ENCODE data around the gene ZNF490. TPM values are rescaled to one million over a fixed set of nuclear protein-coding genes. Genes with fewer than 3 reads are reported as not detected.

Gene ZNF490
- total and polyA plus RNA-seq, 2 of the 4 experiments (the other 2 are of a cell fraction), result 1.7 to 9.0 TPM

GRCh38 chr19:12580180-12580694, 30.4 kb downstream of the ZNF490 start:
- H3K79me1 ChIP-seq (ENCODE audit: low read depth in 1 of 2, low read length in 2 of 2), result peaks cover 0 to 3% of the 10 kb centered on the region in 2 experiments; a peak in 1 of 4 replicates
- H2BK120ac ChIP-seq (ENCODE audit: low read depth, low read length), result no peak overlapping the region
- no peak overlapping the region for H3K23ac ChIP-seq (ENCODE audit: low read depth, low read length)
- POLR2A ChIA-PET (ENCODE audit: unreplicated experiment), result no interaction called here
- CTCF ChIA-PET, result no interaction called here
- no peak overlapping the region for H3K9ac ChIP-seq (ENCODE audit: low read depth, low read length)
- H2AK9ac ChIP-seq (replicated peaks; ENCODE audit: low read depth, low read length, poor library complexity), result no peak overlapping the region
- in situ Hi-C loops (cut with MboI; ENCODE audit: low sequenced_read_pairs), result no loop called here
- no peak overlapping the region for H3K56ac ChIP-seq (ENCODE audit: extremely low read depth, insufficient read depth, low read length)
- 59% methylated on average over 6 of the region's 11 CpGs; no CpG with 5 or more reads in 1 of the 2 experiments for WGBS, 2 experiments (ENCODE audit: extremely low coverage in 2 of 2, insufficient read length in 1 of 2)
- H4K5ac ChIP-seq (ENCODE audit: low read depth, low read length), result no peak overlapping the region
- dilution Hi-C loops (cut with HindIII; ENCODE audit: low sequenced_read_pairs, unreplicated experiment), result no loop called here
- DNase-seq (peak; percentile 89), ATAC-seq (ENCODE audit: low read depth) (peak; percentile 80)
- H3K4ac ChIP-seq (ENCODE audit: low read depth, low read length), result no peak overlapping the region
- peak overlapping the region; percentile 28; the same call in 1 of the 2 replicates for H3K4me2 ChIP-seq (ENCODE audit: low read depth, low read length)
- H4K20me1 ChIP-seq (ENCODE audit: insufficient read depth, low read length), result no peaks in the 10 kb centered on the region; the same call in 1 of the 2 replicates
- H3K4me3 ChIP-seq (ENCODE audit: insufficient read depth, low read depth, low read length), result no peak overlapping the region
- peaks cover 36% of the 10 kb centered on the region for H3K36me3 ChIP-seq (ENCODE audit: control insufficient read depth, insufficient read depth, low read length)
- H2BK20ac ChIP-seq (ENCODE audit: low read depth, low read length), result no peak overlapping the region
- BruUV-seq (replicated peaks), result no TSS peak
- no peak overlapping the region for H4K91ac ChIP-seq (ENCODE audit: insufficient read depth, low read depth, low read length)
- no peak overlapping the region for H2AK5ac ChIP-seq (ENCODE audit: low read depth, low read length)
- H3K18ac ChIP-seq (ENCODE audit: low read depth, low read length), result no peak overlapping the region
- no peak overlapping the region for H3K27ac ChIP-seq (ENCODE audit: insufficient read depth, low read length)
- H2BK15ac ChIP-seq (ENCODE audit: low read depth, low read length), result no peak overlapping the region
- no peaks in the 10 kb centered on the region for H3K9me1 ChIP-seq (ENCODE audit: insufficient read depth, low read length)
- peaks cover 37% of the 10 kb centered on the region for H3K9me3 ChIP-seq (ENCODE audit: control insufficient read depth, insufficient read depth, low read length)
- H4K8ac ChIP-seq (ENCODE audit: low read depth in 2 of 2, low read length in 2 of 2), result no peak overlapping the region
- no peaks in the 10 kb centered on the region; the same call in 1 of the 2 replicates for H3K4me1 ChIP-seq (ENCODE audit: control insufficient read depth, insufficient read depth, low read length)
- peak overlapping the region; percentile 72 for H2BK5ac ChIP-seq (ENCODE audit: low read depth, low read length, poor library complexity, severe bottlenecking)
- intact Hi-C loops (cut with micrococcal nuclease), result no loop called here
- no peak overlapping the region for H2AFZ ChIP-seq (replicated peaks; ENCODE audit: low read length, poor library complexity)
- H3K14ac ChIP-seq (replicated peaks; ENCODE audit: low read depth, low read length), result no peak overlapping the region
- no peak for TF ChIP-seq RFX5 (IDR thresholded peaks at IDR 0.05; ENCODE audit: low read depth, low read length)
- no peak for TF ChIP-seq MAFK (IDR thresholded peaks at IDR 0.05; ENCODE audit: low read depth, low read length)
- no peak for TF ChIP-seq CHD1 (IDR thresholded peaks at IDR 0.05; ENCODE audit: low read depth, low read length)
- TF ChIP-seq MXI1 (IDR thresholded peaks at IDR 0.05; ENCODE audit: borderline replicate concordance, low read depth, low read length), result peak; percentile 40; the same call in 1 of the 2 replicates
- TF ChIP-seq FOS (IDR thresholded peaks at IDR 0.05; ENCODE audit: low read depth, low read length), result peak; percentile 79
- TF ChIP-seq CEBPB (IDR thresholded peaks at IDR 0.05; ENCODE audit: low read depth, low read length), result peak; percentile 25
- TF ChIP-seq, protein P1, sequence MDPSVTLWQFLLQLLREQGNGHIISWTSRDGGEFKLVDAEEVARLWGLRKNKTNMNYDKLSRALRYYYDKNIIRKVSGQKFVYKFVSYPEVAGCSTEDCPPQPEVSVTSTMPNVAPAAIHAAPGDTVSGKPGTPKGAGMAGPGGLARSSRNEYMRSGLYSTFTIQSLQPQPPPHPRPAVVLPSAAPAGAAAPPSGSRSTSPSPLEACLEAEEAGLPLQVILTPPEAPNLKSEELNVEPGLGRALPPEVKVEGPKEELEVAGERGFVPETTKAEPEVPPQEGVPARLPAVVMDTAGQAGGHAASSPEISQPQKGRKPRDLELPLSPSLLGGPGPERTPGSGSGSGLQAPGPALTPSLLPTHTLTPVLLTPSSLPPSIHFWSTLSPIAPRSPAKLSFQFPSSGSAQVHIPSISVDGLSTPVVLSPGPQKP (IDR thresholded peaks at IDR 0.05; ENCODE audit: borderline replicate concordance, low read depth, low read length), result no peak
- peak; percentile 93 for TF ChIP-seq BHLHE40 (IDR thresholded peaks at IDR 0.05; ENCODE audit: low read depth, low read length)
- no peak for TF ChIP-seq RCOR1 (IDR thresholded peaks at IDR 0.05; ENCODE audit: insufficient replicate concordance, low read length)
- TF ChIP-seq USF2 (IDR thresholded peaks at IDR 0.05; ENCODE audit: low read depth, low read length), result no peak
- no peak for TF ChIP-seq POLR2A (IDR thresholded peaks at IDR 0.05; ENCODE audit: low read depth, low read length)
- no peak for TF ChIP-seq RAD21 (IDR thresholded peaks at IDR 0.05; ENCODE audit: low read length)
- TF ChIP-seq MAZ (IDR thresholded peaks at IDR 0.05; ENCODE audit: borderline replicate concordance, low read depth, low read length), result no peak
- TF ChIP-seq, protein P2, sequence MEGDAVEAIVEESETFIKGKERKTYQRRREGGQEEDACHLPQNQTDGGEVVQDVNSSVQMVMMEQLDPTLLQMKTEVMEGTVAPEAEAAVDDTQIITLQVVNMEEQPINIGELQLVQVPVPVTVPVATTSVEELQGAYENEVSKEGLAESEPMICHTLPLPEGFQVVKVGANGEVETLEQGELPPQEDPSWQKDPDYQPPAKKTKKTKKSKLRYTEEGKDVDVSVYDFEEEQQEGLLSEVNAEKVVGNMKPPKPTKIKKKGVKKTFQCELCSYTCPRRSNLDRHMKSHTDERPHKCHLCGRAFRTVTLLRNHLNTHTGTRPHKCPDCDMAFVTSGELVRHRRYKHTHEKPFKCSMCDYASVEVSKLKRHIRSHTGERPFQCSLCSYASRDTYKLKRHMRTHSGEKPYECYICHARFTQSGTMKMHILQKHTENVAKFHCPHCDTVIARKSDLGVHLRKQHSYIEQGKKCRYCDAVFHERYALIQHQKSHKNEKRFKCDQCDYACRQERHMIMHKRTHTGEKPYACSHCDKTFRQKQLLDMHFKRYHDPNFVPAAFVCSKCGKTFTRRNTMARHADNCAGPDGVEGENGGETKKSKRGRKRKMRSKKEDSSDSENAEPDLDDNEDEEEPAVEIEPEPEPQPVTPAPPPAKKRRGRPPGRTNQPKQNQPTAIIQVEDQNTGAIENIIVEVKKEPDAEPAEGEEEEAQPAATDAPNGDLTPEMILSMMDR (conservative IDR thresholded peaks at IDR 0.05; ENCODE audit: low read depth, low read length), result no peak
- TF ChIP-seq NFE2L2 (IDR thresholded peaks at IDR 0.05; ENCODE audit: low read depth, low read length), result no peak
- no peaks in the 10 kb centered on the region for H3K27me3 ChIP-seq (ENCODE audit: control insufficient read depth, insufficient read depth, low read length)
